ENCODE measurements around the gene RPP40. TPM values are rescaled to one million over a fixed set of nuclear protein-coding genes. Genes with fewer than 3 reads are reported as not detected.

Gene RPP40
- polyA plus RNA-seq, 2 of the 4 experiments (the other 2 are of a cell fraction), result 17.8 to 33.9 TPM

DNA sequence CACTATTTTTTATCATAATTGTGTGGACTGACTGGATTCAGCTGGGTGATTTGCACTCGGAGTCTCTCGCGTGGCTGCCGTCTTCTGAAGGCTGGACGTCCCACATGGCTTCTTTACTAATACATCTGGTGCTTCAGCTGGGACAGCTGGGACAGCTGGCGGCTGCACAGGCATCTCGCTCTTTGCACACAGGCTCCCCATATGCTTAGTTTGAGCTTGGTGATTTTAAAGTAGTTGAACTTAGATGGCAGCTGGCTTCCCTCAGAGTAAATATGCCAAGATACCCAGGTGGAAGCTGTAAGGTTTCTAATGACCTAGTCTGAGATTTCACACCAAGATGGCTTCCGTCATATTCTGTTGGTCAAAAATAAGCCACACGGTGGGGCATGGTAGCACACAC, 42.6 kb upstream of the RPP40 start:
- WGBS (ENCODE audit: missing lambda C conversion rate), result 89% methylated on average over 7 of the region's 9 CpGs
- CTCF ChIA-PET, result interaction anchor here (0.8 to 2.1 kb wide), 3 partner anchors 10 to 42 kb away, joined by 3 to 5 read pairs (median 4); partner anchors contain the start of gene RPP40

DNA sequence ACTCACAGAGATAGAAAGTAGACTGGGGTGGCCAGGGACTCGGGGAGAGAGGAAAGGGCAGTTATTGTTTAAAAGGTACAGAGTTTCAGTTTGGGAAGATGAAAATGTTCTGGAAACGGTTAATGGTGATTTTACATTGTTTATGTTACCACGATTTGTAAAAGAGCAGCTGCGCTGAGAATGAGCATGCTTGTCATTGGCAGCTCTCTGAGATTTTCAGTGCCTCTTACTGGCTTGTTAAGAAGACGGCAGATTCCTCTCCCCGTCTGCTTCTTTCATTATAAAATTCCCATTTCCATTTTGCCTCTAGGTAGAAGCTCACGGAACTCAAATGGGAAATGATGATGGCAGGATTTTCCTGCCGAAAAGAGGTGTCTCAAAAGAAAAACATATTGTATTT, 41.6 kb upstream of the RPP40 start:
- ChIA-PET POLR2A (interaction anchor here (0.6 kb wide), 1 partner anchor 1768 kb away, joined by 3 read pairs; no protein-coding TSS in a partner anchor), CTCF (interaction anchor here (1.6 kb wide), 1 partner anchor 14 kb away, joined by 4 read pairs; no protein-coding TSS in a partner anchor)
- H3K9me3 ChIP-seq, result peaks cover 9% of the 10 kb centered on the region; the same call in 1 of the 3 replicates
- no peak overlapping the region for H3K4me3 ChIP-seq
- TF ChIP-seq TP53 (CRISPR knock-in tag; IDR thresholded peaks at IDR 0.05), result no peak
- TF ChIP-seq GATA3 (IDR thresholded peaks at IDR 0.05; ENCODE audit: borderline replicate concordance), result no peak
- no peak for TF ChIP-seq MAFK (IDR thresholded peaks at IDR 0.05; ENCODE audit: partially characterized antibody)
- TF ChIP-seq, protein P1, sequence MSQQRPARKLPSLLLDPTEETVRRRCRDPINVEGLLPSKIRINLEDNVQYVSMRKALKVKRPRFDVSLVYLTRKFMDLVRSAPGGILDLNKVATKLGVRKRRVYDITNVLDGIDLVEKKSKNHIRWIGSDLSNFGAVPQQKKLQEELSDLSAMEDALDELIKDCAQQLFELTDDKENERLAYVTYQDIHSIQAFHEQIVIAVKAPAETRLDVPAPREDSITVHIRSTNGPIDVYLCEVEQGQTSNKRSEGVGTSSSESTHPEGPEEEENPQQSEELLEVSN (IDR thresholded peaks at IDR 0.05; ENCODE audit: borderline replicate concordance, low read depth), result no peak
- TF ChIP-seq HOXB5 (CRISPR knock-in tag; IDR thresholded peaks at IDR 0.05), result no peak
- TF ChIP-seq RCOR1 (IDR thresholded peaks at IDR 0.05; ENCODE audit: low read depth, low read length), result no peak
- no peak for TF ChIP-seq ZSCAN20 (CRISPR knock-in tag; IDR thresholded peaks at IDR 0.05)
- TF ChIP-seq CHD4 (IDR thresholded peaks at IDR 0.05; ENCODE audit: borderline replicate concordance), result no peak
- TF ChIP-seq ZFP36 (IDR thresholded peaks at IDR 0.05; ENCODE audit: borderline replicate concordance, partially characterized antibody), result no peak
- TF ChIP-seq HDAC2 (IDR thresholded peaks at IDR 0.05), result no peak
- TF ChIP-seq NR3C1 (IDR thresholded peaks at IDR 0.05), result no peak
- no peak for TF ChIP-seq FOXS1 (CRISPR knock-in tag; IDR thresholded peaks at IDR 0.05)
- TF ChIP-seq, protein P2, sequence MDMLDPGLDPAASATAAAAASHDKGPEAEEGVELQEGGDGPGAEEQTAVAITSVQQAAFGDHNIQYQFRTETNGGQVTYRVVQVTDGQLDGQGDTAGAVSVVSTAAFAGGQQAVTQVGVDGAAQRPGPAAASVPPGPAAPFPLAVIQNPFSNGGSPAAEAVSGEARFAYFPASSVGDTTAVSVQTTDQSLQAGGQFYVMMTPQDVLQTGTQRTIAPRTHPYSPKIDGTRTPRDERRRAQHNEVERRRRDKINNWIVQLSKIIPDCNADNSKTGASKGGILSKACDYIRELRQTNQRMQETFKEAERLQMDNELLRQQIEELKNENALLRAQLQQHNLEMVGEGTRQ (IDR thresholded peaks at IDR 0.05), result no peak
- no peak for TF ChIP-seq CBX2 (IDR thresholded peaks at IDR 0.05; ENCODE audit: borderline replicate concordance, low read depth)
- TF ChIP-seq, protein P3, sequence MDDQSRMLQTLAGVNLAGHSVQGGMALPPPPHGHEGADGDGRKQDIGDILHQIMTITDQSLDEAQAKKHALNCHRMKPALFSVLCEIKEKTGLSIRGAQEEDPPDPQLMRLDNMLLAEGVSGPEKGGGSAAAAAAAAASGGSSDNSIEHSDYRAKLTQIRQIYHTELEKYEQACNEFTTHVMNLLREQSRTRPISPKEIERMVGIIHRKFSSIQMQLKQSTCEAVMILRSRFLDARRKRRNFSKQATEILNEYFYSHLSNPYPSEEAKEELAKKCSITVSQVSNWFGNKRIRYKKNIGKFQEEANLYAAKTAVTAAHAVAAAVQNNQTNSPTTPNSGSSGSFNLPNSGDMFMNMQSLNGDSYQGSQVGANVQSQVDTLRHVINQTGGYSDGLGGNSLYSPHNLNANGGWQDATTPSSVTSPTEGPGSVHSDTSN (IDR thresholded peaks at IDR 0.05), result no peak
- TF ChIP-seq ZC3H11A (IDR thresholded peaks at IDR 0.05), result no peak
- no peaks in the 10 kb centered on the region for H3K4me1 ChIP-seq
- DNase-seq (ENCODE audit: low read depth in 1 of 2, low spot score in 1 of 2) (no peak), ATAC-seq (no peak), FAIRE-seq (no peak)
- no peak overlapping the region for H3K4me2 ChIP-seq
- WGBS (ENCODE audit: missing lambda C conversion rate), result 83% methylated on average over 8 of the region's 8 CpGs
- H3K27ac ChIP-seq, result no peak overlapping the region

More for the DNA sequence above, 42.6 kb upstream of the RPP40 start:
- Histone ChIP-seq H3K27ac (no peak overlapping the region), H3K4me3 (no peak overlapping the region), H3K4me1 (no peaks in the 10 kb centered on the region), H3K4me2 (no peak overlapping the region), H3K9me3 (peaks cover 18% of the 10 kb centered on the region; the same call in 2 of the 3 replicates)
- ATAC-seq (no peak), DNase-seq (ENCODE audit: low read depth in 1 of 2, low spot score in 1 of 2) (no peak), FAIRE-seq (no peak)
- POLR2A ChIA-PET, result no interaction called here
- TF ChIP-seq ZC3H11A (IDR thresholded peaks at IDR 0.05) (no peak), HDAC2 (IDR thresholded peaks at IDR 0.05) (no peak), EHMT2 (IDR thresholded peaks at IDR 0.05; ENCODE audit: low read depth) (no peak), JUNB (IDR thresholded peaks at IDR 0.05) (no peak), ESRRA (IDR thresholded peaks at IDR 0.05; ENCODE audit: borderline replicate concordance, low read length) (no peak), CHD2 (IDR thresholded peaks at IDR 0.05; ENCODE audit: low read length, partially characterized antibody) (no peak), EHF (CRISPR knock-in tag; IDR thresholded peaks at IDR 0.05) (no peak), SREBF2 (IDR thresholded peaks at IDR 0.05) (no peak), ZFP36 (IDR thresholded peaks at IDR 0.05; ENCODE audit: borderline replicate concordance, partially characterized antibody) (no peak), MAFK (IDR thresholded peaks at IDR 0.05; ENCODE audit: partially characterized antibody) (no peak), RARB (CRISPR knock-in tag; IDR thresholded peaks at IDR 0.05) (no peak), NPAS2 (CRISPR knock-in tag; IDR thresholded peaks at IDR 0.05; ENCODE audit: borderline replicate concordance) (no peak), PHF8 (IDR thresholded peaks at IDR 0.05; ENCODE audit: borderline replicate concordance, low read depth) (no peak), NFE2L2 (conservative IDR thresholded peaks at IDR 0.05; ENCODE audit: low read length) (no peak), HOXA7 (CRISPR knock-in tag; IDR thresholded peaks at IDR 0.05) (no peak), HOXB13 (CRISPR knock-in tag; IDR thresholded peaks at IDR 0.05; ENCODE audit: low read depth) (no peak)
- TF ChIP-seq, protein P4, sequence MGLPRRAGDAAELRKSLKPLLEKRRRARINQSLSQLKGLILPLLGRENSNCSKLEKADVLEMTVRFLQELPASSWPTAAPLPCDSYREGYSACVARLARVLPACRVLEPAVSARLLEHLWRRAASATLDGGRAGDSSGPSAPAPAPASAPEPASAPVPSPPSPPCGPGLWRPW (IDR thresholded peaks at IDR 0.05), result no peak
- TF ChIP-seq, protein P5, sequence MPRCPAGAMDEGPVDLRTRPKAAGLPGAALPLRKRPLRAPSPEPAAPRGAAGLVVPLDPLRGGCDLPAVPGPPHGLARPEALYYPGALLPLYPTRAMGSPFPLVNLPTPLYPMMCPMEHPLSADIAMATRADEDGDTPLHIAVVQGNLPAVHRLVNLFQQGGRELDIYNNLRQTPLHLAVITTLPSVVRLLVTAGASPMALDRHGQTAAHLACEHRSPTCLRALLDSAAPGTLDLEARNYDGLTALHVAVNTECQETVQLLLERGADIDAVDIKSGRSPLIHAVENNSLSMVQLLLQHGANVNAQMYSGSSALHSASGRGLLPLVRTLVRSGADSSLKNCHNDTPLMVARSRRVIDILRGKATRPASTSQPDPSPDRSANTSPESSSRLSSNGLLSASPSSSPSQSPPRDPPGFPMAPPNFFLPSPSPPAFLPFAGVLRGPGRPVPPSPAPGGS (IDR thresholded peaks at IDR 0.05), result no peak
- TF ChIP-seq, protein P2 (IDR thresholded peaks at IDR 0.05), result no peak
